DMS53 treated with DMSO at 0.1 percent for 48 hours (cell line): Measurements from ENCODE around the gene ZNF467.

Source experiments
- DNase-seq: peaks from one replicate; lab custom pipeline; 2025; ENCODE audit not compliant: unreplicated experiment; lab: John Stamatoyannopoulos, UW

ZNF467 gene

GRCh38 chr7:149716007-149716931 is 57.1 kb downstream of the ZNF467 start:
- peak; percentile 15 for DNase-seq

GRCh38 chr7:149715476-149715875 is 57.9 kb downstream of the ZNF467 start:
- no peak for DNase-seq

DNA sequence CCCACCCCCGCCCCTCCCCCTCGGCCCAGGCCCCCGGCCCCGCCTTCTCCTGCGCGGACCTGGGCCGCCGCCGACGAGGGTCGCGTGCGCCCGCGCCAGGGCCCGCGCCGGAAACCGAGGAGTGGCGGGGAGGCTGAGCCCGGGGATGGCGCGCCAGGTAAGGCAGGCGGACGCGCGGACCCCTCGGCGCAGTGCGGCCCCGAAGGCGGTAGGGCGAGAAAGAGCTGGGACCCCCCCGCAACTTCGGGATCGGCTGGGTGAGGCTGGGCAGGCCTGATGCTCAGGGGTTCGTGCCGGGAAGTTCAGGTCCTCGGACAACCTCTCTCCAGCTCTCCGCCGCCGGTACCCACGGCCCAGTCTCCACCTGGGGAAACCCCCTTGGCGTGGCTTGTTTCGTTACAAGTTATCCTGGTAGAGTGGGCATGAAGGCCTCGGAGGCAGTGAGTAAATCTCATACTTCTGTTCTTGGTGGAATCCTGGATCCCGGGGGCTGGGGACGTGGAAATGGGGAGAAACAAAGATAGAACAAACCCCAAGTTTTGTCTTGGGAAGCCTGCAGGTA is 58.4 kb downstream of the ZNF467 start:
- DNase-seq, result peak; percentile 34
